Stomach (tissue), 4 donors: Measurements from ENCODE around the gene C1QTNF7.

Experiments used
- CTCF ChIP-seq, 7 experiments: fragments of 450-650 bp in 4 of 7; fragments of 200-600 bp in 3 of 7; sonication (generic) in 3 of 7; IDR thresholded peaks; one replicate each; pipeline ENCODE4 v1.5.1; 2016 to 2019; ENCODE audit warnings: antibody characterized with exemption in 7 of 7, control low read depth in 2 of 7, mild to moderate bottlenecking in 1 of 7
- EP300 ChIP-seq: sonication (generic); formaldehyde crosslinking; IDR thresholded peaks from one replicate; pipeline ENCODE4 v1.6.1; 2017; ENCODE audit warnings: antibody characterized with exemption
- POLR2A ChIP-seq, 4 donors: fragments of 450-650 bp; IDR thresholded peaks; one replicate each; pipeline ENCODE4 v1.6.1; 2016; ENCODE audit warnings: antibody characterized with exemption in 4 of 4, control low read depth in 2 of 4, mild to moderate bottlenecking in 1 of 4, moderate library complexity in 1 of 4
- POLR2AphosphoS5 ChIP-seq, 3 donors: sonication (generic); formaldehyde crosslinking; IDR thresholded peaks; one replicate each; pipeline ENCODE4 v1.6.1; 2016; ENCODE audit warnings: antibody characterized with exemption in 3 of 3

GRCh38 chr4:15385928-15386327 is 41.9 kb upstream of the C1QTNF7 start:
- TF ChIP-seq EP300: no peak
- TF ChIP-seq CTCF (IDR thresholded peaks at IDR 0.05): no peak
- TF ChIP-seq POLR2A (IDR thresholded peaks at IDR 0.05): no peak
- no peak for TF ChIP-seq POLR2AphosphoS5 (IDR thresholded peaks at IDR 0.05)
